ENCODE results near the gene ALDH1B1. TPM values are rescaled to one million over a fixed set of nuclear protein-coding genes. Genes with fewer than 3 reads are reported as not detected.
A peak's percentile ranks its signal among the peaks of the same experiment; 100 is the strongest.

ALDH1B1 gene
- total RNA-seq (100 to 1,000 TPM; 141 to 336 TPM), polyA plus RNA-seq (10 to 100 TPM; 38.1 to 76.5 TPM)
- long read RNA-seq, donor 1, transcript ALDH1B1-202 (3 exons, 584 nt) = minor isoform, 24 of 1,027 reads
- long read RNA-seq, donor 1, transcript ALDH1B1-201 (2 exons, 3,066 nt) = major isoform, 766 of 1,027 reads
- long read RNA-seq, donor 1, partial matches to known transcripts = 0 of 1,027 reads
- long read RNA-seq, donor 1, other reads (novel, unspliced or antisense) = 237 of 1,027 reads
- long read RNA-seq, donor 2, transcript ALDH1B1-201 (2 exons, 3,066 nt) = major isoform, 79 of 116 reads
- long read RNA-seq, donor 2, partial matches to known transcripts = 0 of 116 reads
- long read RNA-seq, donor 2, other reads (novel, unspliced or antisense) = 33 of 116 reads

DNA sequence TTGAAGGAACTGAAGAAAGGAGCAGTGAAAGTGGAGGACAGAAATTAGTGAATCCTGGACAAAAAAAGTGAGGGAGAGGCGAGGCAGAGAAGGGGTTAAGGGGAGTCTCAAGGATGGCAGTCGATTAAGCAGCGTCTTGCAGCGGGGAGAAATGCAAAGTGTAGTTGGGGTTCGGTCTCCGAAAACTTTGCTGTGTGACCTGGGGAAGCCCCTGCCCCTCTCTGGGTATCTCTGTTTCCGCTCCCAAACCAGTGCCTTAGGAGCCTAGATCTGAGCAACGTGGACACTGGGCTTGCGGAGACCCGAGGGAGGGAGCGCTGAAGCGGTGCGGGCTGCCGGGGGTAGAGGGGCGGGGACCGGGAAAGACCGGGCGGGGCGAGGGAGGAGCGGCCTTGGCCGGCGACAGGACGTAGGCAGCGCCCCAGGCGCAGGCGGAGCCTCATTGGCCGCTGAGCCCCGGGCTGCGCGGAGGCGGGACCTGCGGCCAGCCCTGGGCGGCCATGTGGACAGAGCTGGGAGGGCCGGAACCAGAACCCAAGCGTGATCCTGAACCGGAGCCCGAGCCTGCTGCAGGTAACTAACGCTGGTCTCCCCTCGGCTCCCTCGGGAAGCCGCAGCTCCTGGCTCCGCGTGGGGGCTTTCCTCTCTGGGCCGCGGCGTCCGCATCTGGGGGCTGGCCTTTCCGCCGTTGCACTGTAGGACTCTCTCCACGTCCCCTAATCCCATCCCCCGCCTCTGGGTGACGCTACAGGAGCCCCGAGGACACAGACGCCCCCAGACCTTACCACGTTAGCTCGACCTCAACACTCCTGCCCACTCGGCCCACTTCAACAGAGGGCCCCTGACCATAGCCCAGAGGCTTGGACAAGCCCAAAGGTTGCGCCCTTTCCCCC, at the start of gene ALDH1B1:
TSS of gene ALDH1B1 (plus strand) at position 468 of the 893 bp plus-strand sequence. CDS start 3,047 bp downstream, outside the sequence.
- ATAC-seq (ENCODE audit: low FRiP score) = peak; percentile 93
- DNase-seq = peak; percentile 93 to 97
- Histone ChIP-seq H3K9me3 (ENCODE audit: control insufficient read depth, low read length) (peaks cover 3% of the 10 kb centered on the region), H3K27ac (ENCODE audit: low read depth in 1 of 2, low read length in 2 of 2) (peak within 1 kb of the TSS; percentile 95 to 97), H3K4me1 (ENCODE audit: control insufficient read depth in 1 of 2, insufficient read depth in 2 of 2, low read length in 2 of 2) (no peaks in the 10 kb centered on the region), H3K27me3 (ENCODE audit: control insufficient read depth in 1 of 2, insufficient read depth in 2 of 2, low read length in 1 of 2) (no peaks in the 10 kb centered on the region), H3K36me3 (ENCODE audit: control insufficient read depth in 1 of 2, insufficient read depth in 2 of 2, low read length in 1 of 2) (peaks cover 0 to 16% of the 10 kb centered on the region in 2 donors), H3K4me3 (ENCODE audit: low read length in 2 of 2) (peak within 1 kb of the TSS; percentile 56 to 67)
- 1% methylated on average over 39 to 58 of the region's 58 CpGs for WGBS, 2 donors
- intact Hi-C loops (cut with DNase I) = loop anchor here (10.0 kb wide), 3 partner anchors 438 to 908 kb away; partner anchors contain the start of genes POLR1E (in 1 of the 2) and SLC25A51 (in 1 of the 2)

DNA sequence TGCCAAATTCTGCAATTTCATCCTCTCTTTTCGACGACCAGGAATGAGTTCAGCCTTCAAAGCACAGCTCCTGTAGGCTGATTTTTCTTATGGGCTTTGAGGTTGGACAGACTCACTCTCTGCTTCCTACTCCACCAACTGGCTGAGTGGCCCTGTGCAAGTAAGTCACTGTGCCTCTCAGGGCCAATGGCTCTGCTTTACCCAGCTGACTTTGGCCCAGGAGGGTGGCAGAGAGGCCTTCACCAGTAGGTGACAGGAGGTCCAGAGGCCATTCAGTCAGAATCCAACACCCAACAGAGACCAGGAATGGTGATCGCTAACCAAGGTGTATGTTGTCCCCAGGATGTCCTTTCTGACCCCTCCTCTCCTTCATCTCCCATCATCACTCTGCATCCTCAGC, 49.5 kb upstream of the ALDH1B1 start:
- no peak overlapping the region for H3K4me3 ChIP-seq (ENCODE audit: low read length in 2 of 2)
- DNase-seq (no peak), ATAC-seq (ENCODE audit: low FRiP score) (no peak)
- no peaks in the 10 kb centered on the region for H3K4me1 ChIP-seq (ENCODE audit: control insufficient read depth in 1 of 2, insufficient read depth in 2 of 2, low read length in 2 of 2)
- H3K9me3 ChIP-seq (ENCODE audit: control insufficient read depth, low read length) = no peaks in the 10 kb centered on the region
- intact Hi-C loops (cut with DNase I) = no loop called here
- 90 to 95% methylated on average over 3 of the region's 3 CpGs for WGBS, 2 donors
- H3K27ac ChIP-seq (ENCODE audit: low read depth in 1 of 2, low read length in 2 of 2) = no peak overlapping the region
- no peaks in the 10 kb centered on the region for H3K27me3 ChIP-seq (ENCODE audit: control insufficient read depth in 1 of 2, insufficient read depth in 2 of 2, low read length in 1 of 2)
- H3K36me3 ChIP-seq (ENCODE audit: control insufficient read depth in 1 of 2, insufficient read depth in 2 of 2, low read length in 1 of 2) = no peaks in the 10 kb centered on the region

DNA sequence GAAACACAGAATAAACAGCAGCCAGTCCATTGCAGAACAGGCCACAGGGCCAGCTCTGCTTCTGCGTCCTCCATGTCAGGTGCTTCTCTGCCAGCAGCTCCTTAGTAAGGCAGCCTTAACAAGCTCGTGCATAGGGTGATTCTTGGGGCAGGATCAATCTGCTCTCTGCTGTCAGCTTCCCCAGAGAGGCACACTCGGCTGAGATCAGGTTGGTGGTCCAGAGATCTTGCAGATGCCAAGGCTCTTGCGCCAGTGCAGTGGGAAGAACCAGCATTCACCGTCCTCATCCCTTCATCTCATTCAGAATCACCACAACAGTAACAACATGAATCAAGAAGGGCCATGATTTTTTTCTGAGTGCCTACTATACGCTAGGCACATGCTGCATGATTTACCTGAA, 49.0 kb upstream of the ALDH1B1 start:
- Histone ChIP-seq H3K36me3 (ENCODE audit: control insufficient read depth in 1 of 2, insufficient read depth in 2 of 2, low read length in 1 of 2) (no peaks in the 10 kb centered on the region), H3K27me3 (ENCODE audit: control insufficient read depth in 1 of 2, insufficient read depth in 2 of 2, low read length in 1 of 2) (no peaks in the 10 kb centered on the region), H3K27ac (ENCODE audit: low read depth in 1 of 2, low read length in 2 of 2) (no peak overlapping the region), H3K4me3 (ENCODE audit: low read length in 2 of 2) (no peak overlapping the region), H3K9me3 (ENCODE audit: control insufficient read depth, low read length) (no peaks in the 10 kb centered on the region), H3K4me1 (ENCODE audit: control insufficient read depth in 1 of 2, insufficient read depth in 2 of 2, low read length in 2 of 2) (no peaks in the 10 kb centered on the region)
- 91 to 93% methylated on average over 6 of the region's 6 CpGs for WGBS, 2 donors
- DNase-seq (no peak), ATAC-seq (ENCODE audit: low FRiP score) (no peak)
- intact Hi-C loops (cut with DNase I) = no loop called here

DNA sequence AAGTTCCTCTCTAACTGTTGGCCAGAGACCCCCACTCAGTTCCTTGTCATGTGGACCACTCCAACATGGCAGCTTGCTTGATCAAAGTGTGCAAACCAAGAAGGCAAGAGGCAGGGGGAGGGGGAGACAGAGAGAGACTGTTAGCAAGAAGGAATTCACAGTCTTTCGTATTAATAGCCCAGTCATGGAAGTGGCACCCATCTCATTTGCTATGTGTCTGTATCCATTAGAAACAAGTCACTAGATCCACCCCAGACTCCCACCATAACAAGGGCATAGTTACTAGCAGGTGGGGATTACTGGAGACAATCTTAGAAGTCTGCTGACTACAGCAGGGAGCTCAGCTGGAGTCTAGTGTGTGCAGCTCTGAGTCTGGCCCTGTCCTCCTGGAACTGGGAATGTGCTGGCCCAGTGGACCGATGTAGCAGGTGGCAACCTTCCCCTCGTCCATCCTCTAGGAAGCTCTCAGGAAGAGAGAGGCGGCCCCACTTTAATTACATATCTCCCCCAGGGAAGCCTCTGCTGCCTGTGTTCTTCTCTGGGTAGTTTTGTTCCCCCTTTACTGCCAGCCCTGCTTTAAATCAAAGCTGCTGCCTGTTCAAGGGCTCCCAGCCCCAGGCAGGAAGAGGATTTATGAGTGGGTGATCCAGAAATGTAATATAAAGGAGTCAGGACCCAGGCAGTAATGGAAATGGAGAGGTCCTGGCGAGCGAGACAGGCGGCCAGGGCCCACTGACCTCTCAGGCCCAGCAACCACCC, 47.8 kb upstream of the ALDH1B1 start:
- no peaks in the 10 kb centered on the region for H3K9me3 ChIP-seq (ENCODE audit: control insufficient read depth, low read length)
- no peak overlapping the region for H3K4me3 ChIP-seq (ENCODE audit: low read length in 2 of 2)
- ATAC-seq (ENCODE audit: low FRiP score) (no peak), DNase-seq (no peak)
- intact Hi-C loops (cut with DNase I) = no loop called here
- no peaks in the 10 kb centered on the region for H3K27me3 ChIP-seq (ENCODE audit: control insufficient read depth in 1 of 2, insufficient read depth in 2 of 2, low read length in 1 of 2)
- no peaks in the 10 kb centered on the region for H3K36me3 ChIP-seq (ENCODE audit: control insufficient read depth in 1 of 2, insufficient read depth in 2 of 2, low read length in 1 of 2)
- H3K27ac ChIP-seq (ENCODE audit: low read depth in 1 of 2, low read length in 2 of 2) = no peak overlapping the region
- 93 to 94% methylated on average over 7 of the region's 7 CpGs for WGBS, 2 donors
- no peaks in the 10 kb centered on the region for H3K4me1 ChIP-seq (ENCODE audit: control insufficient read depth in 1 of 2, insufficient read depth in 2 of 2, low read length in 2 of 2)

DNA sequence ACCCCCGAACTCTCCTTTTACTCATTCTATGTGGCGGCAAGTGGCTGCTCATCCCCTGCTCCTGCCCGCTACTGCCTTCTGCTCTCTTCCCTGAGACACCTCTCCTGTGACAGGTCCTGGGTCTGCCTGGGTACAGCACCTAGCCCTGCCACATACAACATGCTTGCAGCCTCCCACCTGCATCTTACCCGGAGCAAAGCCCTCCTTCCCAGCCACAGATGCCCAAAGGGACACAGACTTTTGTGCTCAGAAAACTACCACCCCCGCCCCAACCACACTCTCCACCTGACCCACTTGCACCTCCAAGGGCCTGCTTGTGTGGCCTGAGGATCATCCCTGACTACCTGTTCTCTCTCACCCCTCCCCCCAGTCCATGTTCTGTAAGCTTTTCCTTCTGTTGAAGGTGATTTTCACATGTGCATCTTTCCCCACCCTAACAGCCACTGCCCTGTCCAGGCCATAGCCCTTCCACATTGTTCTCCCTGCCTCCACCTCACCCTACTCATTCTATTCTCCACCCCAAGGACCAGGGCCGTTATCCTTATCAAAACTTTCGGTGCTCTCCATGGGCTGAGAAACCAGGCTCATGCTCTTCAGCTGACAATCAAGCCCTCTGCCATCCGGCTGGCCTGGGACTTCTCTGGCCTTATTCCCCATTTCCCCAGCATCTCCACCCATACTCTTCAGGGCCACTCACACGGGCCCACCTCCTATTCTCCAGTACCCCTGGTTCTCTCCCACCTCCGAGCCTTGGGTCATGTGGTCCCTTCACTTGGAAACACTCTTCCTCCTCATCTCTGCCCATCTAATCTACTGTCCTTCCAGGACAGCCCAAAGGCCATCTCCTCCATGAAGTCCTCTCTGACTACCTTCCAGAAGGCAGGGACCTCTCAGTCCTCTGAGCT, 46.4 kb upstream of the ALDH1B1 start:
- 91 to 94% methylated on average over 10 of the region's 10 CpGs for WGBS, 2 donors
- ATAC-seq (ENCODE audit: low FRiP score) (no peak), DNase-seq (no peak)
- Histone ChIP-seq H3K4me3 (ENCODE audit: low read length in 2 of 2) (no peak overlapping the region), H3K27ac (ENCODE audit: low read depth in 1 of 2, low read length in 2 of 2) (no peak overlapping the region), H3K9me3 (ENCODE audit: control insufficient read depth, low read length) (no peaks in the 10 kb centered on the region), H3K27me3 (ENCODE audit: control insufficient read depth in 1 of 2, insufficient read depth in 2 of 2, low read length in 1 of 2) (no peaks in the 10 kb centered on the region), H3K4me1 (ENCODE audit: control insufficient read depth in 1 of 2, insufficient read depth in 2 of 2, low read length in 2 of 2) (no peaks in the 10 kb centered on the region), H3K36me3 (ENCODE audit: control insufficient read depth in 1 of 2, insufficient read depth in 2 of 2, low read length in 1 of 2) (no peaks in the 10 kb centered on the region)
- intact Hi-C loops (cut with DNase I) = no loop called here

DNA sequence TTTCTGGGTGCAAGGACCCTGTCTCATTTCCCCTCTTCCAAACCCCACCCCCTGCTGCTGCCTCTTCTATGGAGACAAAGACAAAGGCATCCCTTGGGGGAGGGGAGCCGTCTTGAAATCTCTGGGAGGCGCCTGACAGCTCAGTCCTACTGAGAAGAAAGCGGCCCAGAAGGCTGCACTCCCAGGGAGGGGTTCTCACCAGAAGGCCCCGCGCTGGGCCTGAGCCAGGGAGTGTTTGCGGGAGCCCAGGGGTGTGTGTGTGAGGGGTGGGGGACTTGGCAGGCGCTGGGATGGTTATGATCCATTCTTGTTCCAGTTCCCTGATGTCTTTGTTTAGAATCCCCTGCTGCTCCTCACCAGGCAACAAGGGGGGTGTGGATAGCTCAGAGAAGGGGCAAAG, 45.7 kb upstream of the ALDH1B1 start:
- no peaks in the 10 kb centered on the region for H3K9me3 ChIP-seq (ENCODE audit: control insufficient read depth, low read length)
- H3K27ac ChIP-seq (ENCODE audit: low read depth in 1 of 2, low read length in 2 of 2) = no peak overlapping the region
- WGBS, 2 donors = 68 to 72% methylated on average over 7 of the region's 7 CpGs
- ATAC-seq (ENCODE audit: low FRiP score) (no peak), DNase-seq (peak in 1 of 2 donors; percentile 64)
- no peaks in the 10 kb centered on the region for H3K36me3 ChIP-seq (ENCODE audit: control insufficient read depth in 1 of 2, insufficient read depth in 2 of 2, low read length in 1 of 2)
- H3K4me3 ChIP-seq (ENCODE audit: low read length in 2 of 2) = no peak overlapping the region
- no peaks in the 10 kb centered on the region for H3K4me1 ChIP-seq (ENCODE audit: control insufficient read depth in 1 of 2, insufficient read depth in 2 of 2, low read length in 2 of 2)
- intact Hi-C loops (cut with DNase I) = no loop called here
- H3K27me3 ChIP-seq (ENCODE audit: control insufficient read depth in 1 of 2, insufficient read depth in 2 of 2, low read length in 1 of 2) = no peaks in the 10 kb centered on the region

DNA sequence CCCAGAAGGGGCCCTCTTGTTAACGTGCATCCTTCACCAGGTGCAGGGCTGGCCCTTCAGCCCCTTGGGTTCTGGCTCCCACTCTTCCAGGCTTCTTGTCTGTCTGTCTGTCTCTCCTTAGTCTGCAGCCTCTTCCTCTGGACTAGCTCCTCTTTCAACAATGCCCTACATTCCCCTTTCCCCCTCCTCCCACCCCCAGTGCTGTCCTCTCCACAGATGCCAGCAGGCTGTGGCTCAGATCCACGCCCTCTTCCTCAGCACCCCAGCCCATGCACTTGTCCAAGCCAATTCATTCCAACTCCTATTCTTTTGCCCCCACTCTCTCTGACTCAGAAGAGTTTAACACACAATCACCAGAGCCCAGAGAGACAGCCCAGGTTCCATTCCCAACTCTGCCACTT, 45.2 kb upstream of the ALDH1B1 start:
- Histone ChIP-seq H3K27ac (ENCODE audit: low read depth in 1 of 2, low read length in 2 of 2) (no peak overlapping the region), H3K4me1 (ENCODE audit: control insufficient read depth in 1 of 2, insufficient read depth in 2 of 2, low read length in 2 of 2) (no peaks in the 10 kb centered on the region), H3K36me3 (ENCODE audit: control insufficient read depth in 1 of 2, insufficient read depth in 2 of 2, low read length in 1 of 2) (no peaks in the 10 kb centered on the region), H3K27me3 (ENCODE audit: control insufficient read depth in 1 of 2, insufficient read depth in 2 of 2, low read length in 1 of 2) (no peaks in the 10 kb centered on the region), H3K9me3 (ENCODE audit: control insufficient read depth, low read length) (no peaks in the 10 kb centered on the region), H3K4me3 (ENCODE audit: low read length in 2 of 2) (no peak overlapping the region)
- intact Hi-C loops (cut with DNase I) = no loop called here
- WGBS, 2 donors = 74 to 78% methylated on average over 2 of the region's 2 CpGs
- no peak for DNase-seq
- no peak for ATAC-seq (ENCODE audit: low FRiP score)

DNA sequence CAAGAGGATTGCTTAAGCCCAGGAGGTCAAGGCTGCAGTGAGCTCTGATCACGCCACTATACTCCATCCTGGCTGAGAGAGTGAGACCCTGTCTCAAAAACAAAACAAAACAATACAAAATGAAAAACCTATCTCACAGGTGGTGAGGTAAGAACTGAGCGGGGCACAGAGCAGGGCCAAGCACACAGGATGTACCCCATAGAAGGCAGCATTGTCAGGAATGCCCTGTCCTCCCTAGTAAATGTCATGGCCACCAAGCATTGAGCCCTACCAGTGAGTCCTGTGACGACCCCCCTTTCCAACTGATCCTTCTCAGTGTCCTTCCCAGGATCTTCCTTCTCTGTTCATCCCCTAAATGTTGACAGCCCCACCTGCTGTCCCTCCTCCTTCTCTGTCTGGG, 44.6 kb upstream of the ALDH1B1 start:
- DNase-seq (no peak), ATAC-seq (ENCODE audit: low FRiP score) (peak; percentile 10)
- Histone ChIP-seq H3K4me1 (ENCODE audit: control insufficient read depth in 1 of 2, insufficient read depth in 2 of 2, low read length in 2 of 2) (no peaks in the 10 kb centered on the region), H3K27me3 (ENCODE audit: control insufficient read depth in 1 of 2, insufficient read depth in 2 of 2, low read length in 1 of 2) (no peaks in the 10 kb centered on the region), H3K36me3 (ENCODE audit: control insufficient read depth in 1 of 2, insufficient read depth in 2 of 2, low read length in 1 of 2) (no peaks in the 10 kb centered on the region), H3K9me3 (ENCODE audit: control insufficient read depth, low read length) (no peaks in the 10 kb centered on the region), H3K4me3 (ENCODE audit: low read length in 2 of 2) (no peak overlapping the region), H3K27ac (ENCODE audit: low read depth in 1 of 2, low read length in 2 of 2) (no peak overlapping the region)
- WGBS, 2 donors = 89 to 98% methylated on average over 3 of the region's 3 CpGs
- intact Hi-C loops (cut with DNase I) = no loop called here
